ENCODE measurements around the gene TLL1.

- TF ChIP-seq CTCF (IDR thresholded peaks at IDR 0.05; ENCODE audit: low read depth, low read length, missing input control) (no peak), ZBTB33 (IDR thresholded peaks at IDR 0.05) (no peak), GABPA (IDR thresholded peaks at IDR 0.05 in 1 of 2, conservative IDR thresholded peaks at IDR 0.05 in 1 of 2) (no peak), MAX (IDR thresholded peaks at IDR 0.05) (no peak), JUND (IDR thresholded peaks at IDR 0.05) (no peak), EGR1 (IDR thresholded peaks at IDR 0.05; ENCODE audit: low read depth in 2 of 2) (no peak)
Observed at GRCh38 chr4:165864271-165864670, 8.8 kb upstream of the TLL1 start.
